WTC11 (cell line): ENCODE data around the gene RASL11A. TPM values are rescaled to one million over a fixed set of nuclear protein-coding genes. Genes with fewer than 3 reads are reported as not detected.

Experiments used
- ATAC-seq: fragments of 200-7000 bp; cut with Tn5 transposase; 2 replicates; pipeline ENCODE4 v1.10.0; 2021; ENCODE audit warnings: mild to moderate bottlenecking, moderate library complexity
- CTCF ChIA-PET: fragments of 300-600 bp; sonication (Branson Sonifier 250); formaldehyde crosslinking; loops from one replicate; lab custom pipeline; 2021; ENCODE audit warnings: antibody characterized with exemption; lab: Charles Lee
- POLR2A ChIA-PET: fragments of 350-600 bp; sonication (Branson Sonifier 250); formaldehyde crosslinking; loops from one replicate; lab custom pipeline; 2021; ENCODE audit warnings: antibody characterized with exemption; lab: Charles Lee
- DNase-seq: peaks from one replicate; pipeline ENCODE4 v3.0.0; 2021; ENCODE audit warnings: low spot score
- H3K27ac Mint-ChIP-seq: 2 replicates; pipeline ENCODE4 v1.8.0; 2021; ENCODE audit warnings: mixed read lengths
- H3K27me3 Mint-ChIP-seq: 2 replicates; pipeline ENCODE4 v1.8.0; 2021; ENCODE audit warnings: low read depth, mild to moderate bottlenecking, moderate library complexity, mixed read lengths
- H3K36me3 Mint-ChIP-seq: 2 replicates; pipeline ENCODE4 v1.8.0; 2021; ENCODE audit warnings: mixed read lengths
- H3K4me1 Mint-ChIP-seq: 2 replicates; pipeline ENCODE4 v1.8.0; 2022; ENCODE audit warnings: mixed read lengths
- H3K4me3 Mint-ChIP-seq: 2 replicates; pipeline ENCODE4 v1.8.0; 2021; ENCODE audit warnings: mild to moderate bottlenecking, moderate library complexity, mixed read lengths
- H3K9me3 Mint-ChIP-seq: 2 replicates; pipeline ENCODE4 v1.8.0; 2021; ENCODE audit warnings: mixed read lengths
- ATF2 ChIP-seq: sonication (generic); formaldehyde crosslinking; IDR thresholded peaks from 2 replicates; pipeline ENCODE4 v1.8.1; 2022; ENCODE audit warnings: low read depth, missing genetic modification reagents, borderline replicate concordance
- E2F1 ChIP-seq: sonication (generic); formaldehyde crosslinking; IDR thresholded peaks from 2 replicates; pipeline ENCODE4 v1.8.0; 2022; ENCODE audit warnings: mild to moderate bottlenecking, missing genetic modification reagents
- ETV6 ChIP-seq: sonication (generic); formaldehyde crosslinking; IDR thresholded peaks from 2 replicates; pipeline ENCODE4 v1.8.1; 2022; ENCODE audit warnings: mild to moderate bottlenecking, missing genetic modification reagents
- GTF2I ChIP-seq: fragments of 250-450 bp; sonication (Bioruptor Pico); conservative IDR thresholded peaks from 2 replicates; pipeline ENCODE4 v1.4.0; 2021; ENCODE audit warnings: mild to moderate bottlenecking
- HMGA2 ChIP-seq: fragments of 250-450 bp; sonication (Bioruptor Pico); IDR thresholded peaks from 2 replicates; pipeline ENCODE4 v1.4.0; 2021; ENCODE audit warnings: mild to moderate bottlenecking, moderate library complexity
- IRF1 ChIP-seq: sonication (generic); formaldehyde crosslinking; IDR thresholded peaks from 2 replicates; pipeline ENCODE4 v1.8.0; 2023; ENCODE audit warnings: missing genetic modification reagents
- MAX ChIP-seq: sonication (generic); formaldehyde crosslinking; IDR thresholded peaks from 2 replicates; pipeline ENCODE4 v1.8.0; 2022; ENCODE audit warnings: mild to moderate bottlenecking, missing genetic modification reagents
- NFATC4 ChIP-seq: fragments of 250-450 bp; sonication (Bioruptor Pico); IDR thresholded peaks from 2 replicates; pipeline ENCODE4 v1.9.0; 2021; ENCODE audit warnings: mild to moderate bottlenecking
- NFE2L1 ChIP-seq: sonication (generic); formaldehyde crosslinking; IDR thresholded peaks from 2 replicates; pipeline ENCODE4 v1.8.1; 2023; ENCODE audit warnings: missing genetic modification reagents
- TP53 ChIP-seq: sonication (generic); formaldehyde crosslinking; IDR thresholded peaks from 2 replicates; pipeline ENCODE4 v1.8.1; 2023; ENCODE audit warnings: mild to moderate bottlenecking, missing genetic modification reagents
- ZBTB43 ChIP-seq: sonication (generic); formaldehyde crosslinking; IDR thresholded peaks from 2 replicates; pipeline ENCODE4 v1.8.1; 2023; ENCODE audit warnings: mild to moderate bottlenecking, missing genetic modification reagents
- ZNF281 ChIP-seq: sonication (generic); formaldehyde crosslinking; IDR thresholded peaks from 2 replicates; pipeline ENCODE4 v1.8.0; 2023; ENCODE audit warnings: mild to moderate bottlenecking, missing genetic modification reagents
- ZNF512 ChIP-seq: sonication (generic); formaldehyde crosslinking; IDR thresholded peaks from 2 replicates; pipeline ENCODE4 v1.8.1; 2022; ENCODE audit warnings: missing genetic modification reagents, borderline replicate concordance
- total RNA-seq: library from RNA; stranded (reverse); gene quantifications from 3 replicates; pipeline ENCODE4 v1.2.3, GENCODE V29; 2021

The RASL11A gene
- total RNA-seq, 1 experiment from 2014 or later = 3.5 TPM

GRCh38 chr13:27300941-27301586 is 30.4 kb downstream of the RASL11A start (continued):
- no peak for TF ChIP-seq TP53 (CRISPR knock-in tag)

- DNase-seq (no peak), ATAC-seq (no peak)
- Mint-ChIP-seq H3K27me3 (no peaks in the 10 kb centered on the region), H3K4me1 (no peaks in the 10 kb centered on the region), H3K4me3 (no peak overlapping the region), H3K27ac (no peak overlapping the region), H3K36me3 (peaks cover 8% of the 10 kb centered on the region; the same call in 1 of the 2 replicates), H3K9me3 (peaks cover 15% of the 10 kb centered on the region)
- CTCF ChIA-PET = interaction anchor here (1.4 kb wide), 1 partner anchor 36 kb away, joined by 5 read pairs; no protein-coding TSS in a partner anchor
- TF ChIP-seq MAX (CRISPR knock-in tag) = no peak
- no peak for TF ChIP-seq E2F1 (CRISPR knock-in tag)
- no peak for TF ChIP-seq ATF2 (CRISPR knock-in tag)
- no peak for TF ChIP-seq IRF1 (CRISPR knock-in tag)
- TF ChIP-seq HMGA2 (CRISPR knock-in tag) = no peak
- no peak for TF ChIP-seq ZNF512 (CRISPR knock-in tag)
- no peak for TF ChIP-seq ZBTB43 (CRISPR knock-in tag)
- no peak for TF ChIP-seq ZNF281 (CRISPR knock-in tag)
- no peak for TF ChIP-seq GTF2I (CRISPR knock-in tag)
- no peak for TF ChIP-seq NFATC4
- TF ChIP-seq NFE2L1 (CRISPR knock-in tag) = no peak
- no peak for TF ChIP-seq ETV6 (CRISPR knock-in tag)
- POLR2A ChIA-PET = no interaction called here
Measured at GRCh38 chr13:27302643-27303262, 32.1 kb downstream of the RASL11A start.
